Astrocyte (in vitro differentiated cells and primary cell): ENCODE data around the gene TBC1D14.

Source experiments
- CTCF ChIP-seq: IDR thresholded peaks from 2 replicates; pipeline ENCODE4 v1.5.1; 2011; ENCODE audit warnings: low read depth, mild to moderate bottlenecking, inconsistent platforms, low read length, moderate library complexity; ENCODE audit not compliant: insufficient read depth
- EZH2 ChIP-seq: IDR thresholded peaks from 2 replicates; pipeline ENCODE4 v1.6.1; 2012; ENCODE audit warnings: mild to moderate bottlenecking, low read length, inconsistent platforms; ENCODE audit not compliant: insufficient read depth

GRCh38 chr4:7042503-7043283, 133.1 kb downstream of the TBC1D14 start:
- TF ChIP-seq CTCF = peak; percentile 7
- no peak for TF ChIP-seq EZH2
